Endothelial cell of umbilical vein (primary cell): ENCODE measurements around the gene HRH2. TPM values are rescaled to one million over a fixed set of nuclear protein-coding genes. Genes with fewer than 3 reads are reported as not detected.

Experiments
- BruUV-seq: library from RNA; stranded (reverse); fragments of 400-500 nt; replicated peaks from 2 replicates; lab custom pipeline; 2021; lab: Mats Ljungman, UMichigan
- CTCF ChIA-PET: fragments of 300-600, 350-600 bp; sonication (Branson Sonifier 250); formaldehyde crosslinking; loops from one replicate; lab custom pipeline; 2021; ENCODE audit warnings: antibody characterized with exemption, inconsistent platforms; lab: Charles Lee
- POLR2A ChIA-PET: fragments of 300-600, 350-600 bp; sonication (Branson Sonifier 250); formaldehyde crosslinking; loops from one replicate; lab custom pipeline; 2021; ENCODE audit warnings: antibody characterized with exemption, inconsistent platforms; lab: Charles Lee
- DNase-seq: peaks from one replicate; pipeline ENCODE4 v3.0.0-alpha.2; 2011; ENCODE audit warnings: low read depth, low spot score
- FAIRE-seq: peaks from 2 replicates; lab custom pipeline; 2011; peaks lifted over from hg19 to GRCh38; lab: Jason Lieb, UNC
- H2AFZ ChIP-seq: 2 replicates; pipeline ENCODE4 v1.6.0; 2012; ENCODE audit warnings: low read depth, low read length, control low read depth, inconsistent platforms
- H3K27ac ChIP-seq: 2 replicates; pipeline ENCODE4 v1.5.1; 2011; ENCODE audit warnings: low read depth, mild to moderate bottlenecking, control low read depth, low read length, moderate library complexity; ENCODE audit not compliant: insufficient read depth
- H3K27me3 ChIP-seq, 2 experiments: 2 replicates each; pipeline versions ENCODE4 v1.6.0 to v1.6.1; 2011; ENCODE audit warnings: low read length in 2 of 2, mixed read lengths in 1 of 2; ENCODE audit not compliant: control insufficient read depth in 2 of 2, insufficient read depth in 2 of 2
- H3K36me3 ChIP-seq, 2 experiments: 2 replicates in 1 of 2; 3 replicates in 1 of 2; pipeline ENCODE4 v1.5.1; 2011; ENCODE audit warnings: low read length in 2 of 2, mild to moderate bottlenecking in 1 of 2, moderate library complexity in 1 of 2; ENCODE audit not compliant: control insufficient read depth in 2 of 2, insufficient read depth in 2 of 2; ENCODE audit errors: extremely low read depth in 1 of 2
- H3K4me1 ChIP-seq: 3 replicates; pipeline ENCODE4 v1.5.1; 2011; ENCODE audit warnings: mild to moderate bottlenecking, low read length; ENCODE audit not compliant: control insufficient read depth, insufficient read depth; ENCODE audit errors: extremely low read depth
- H3K4me2 ChIP-seq: 2 replicates; pipeline ENCODE4 v1.6.1; 2011; ENCODE audit warnings: low read length, control low read depth, mixed read lengths; ENCODE audit not compliant: insufficient read depth
- H3K4me3 ChIP-seq, 3 experiments: fragments of 200-600 bp in 1 of 3; sonication (generic), shearing (Covaris generic) in 1 of 3; replicated peaks in 1 of 3; 2 replicates each; pipeline ENCODE4 v1.5.1; 2011 to 2016; ENCODE audit warnings: control low read depth in 3 of 3, low read length in 3 of 3, mild to moderate bottlenecking in 2 of 3, inconsistent platforms in 1 of 3, low read depth in 1 of 3, moderate library complexity in 1 of 3; ENCODE audit not compliant: insufficient read depth in 1 of 3
- H3K79me2 ChIP-seq: 2 replicates; pipeline ENCODE4 v1.6.0; 2012; ENCODE audit warnings: low read length, inconsistent platforms; ENCODE audit not compliant: control insufficient read depth, insufficient read depth
- H3K9ac ChIP-seq: replicated peaks from 2 replicates; pipeline ENCODE3; 2011; ENCODE audit warnings: low read length, control low read depth; ENCODE audit not compliant: insufficient read depth; ENCODE audit errors: extremely low read depth
- H3K9me1 ChIP-seq: replicated peaks from 3 replicates; pipeline ENCODE4 v1.6.0; 2011; ENCODE audit warnings: mild to moderate bottlenecking, low read length; ENCODE audit not compliant: control insufficient read depth, insufficient read depth; ENCODE audit errors: extremely low read depth
- H3K9me3 ChIP-seq: replicated peaks from 2 replicates; pipeline ENCODE4 v1.5.1; 2012; ENCODE audit warnings: low read length, inconsistent platforms; ENCODE audit not compliant: control insufficient read depth, insufficient read depth
- H4K20me1 ChIP-seq: replicated peaks from 2 replicates; pipeline ENCODE3; 2011; ENCODE audit warnings: mild to moderate bottlenecking, low read length; ENCODE audit not compliant: control insufficient read depth, insufficient read depth; ENCODE audit errors: extremely low read depth
- CTCF ChIP-seq, 2 donors: IDR thresholded peaks; 1 replicate in 1 of 2; 2 replicates in 1 of 2; pipeline ENCODE4 v1.5.1; 2011; ENCODE audit warnings: low read length in 2 of 2, mild to moderate bottlenecking in 2 of 2, moderate library complexity in 2 of 2, control low read depth in 1 of 2, inconsistent platforms in 1 of 2, low read depth in 1 of 2; ENCODE audit not compliant: insufficient read depth in 1 of 2; ENCODE audit errors: extremely low read depth in 1 of 2
- EZH2 ChIP-seq: IDR thresholded peaks from 2 replicates; pipeline ENCODE4 v1.6.1; 2012; ENCODE audit warnings: borderline replicate concordance, low read depth, mild to moderate bottlenecking, moderate library complexity, low read length, inconsistent platforms; ENCODE audit not compliant: severe bottlenecking
- FOS ChIP-seq: IDR thresholded peaks from 2 replicates; pipeline ENCODE4 v1.6.1; 2011; ENCODE audit warnings: mild to moderate bottlenecking, low read length, moderate library complexity, borderline replicate concordance; ENCODE audit not compliant: insufficient read depth
- GATA2 ChIP-seq: IDR thresholded peaks from 2 replicates; pipeline ENCODE4 v1.7.0; 2011; ENCODE audit warnings: low read depth, mild to moderate bottlenecking, moderate library complexity, mixed read lengths, low read length; ENCODE audit not compliant: insufficient read length, insufficient read depth
- JUN ChIP-seq: IDR thresholded peaks from 2 replicates; pipeline ENCODE4 v1.6.1; 2011; ENCODE audit warnings: borderline replicate concordance, low read depth; ENCODE audit not compliant: insufficient read length, insufficient read depth
- MAX ChIP-seq: IDR thresholded peaks from 2 replicates; pipeline ENCODE4 v1.6.1; 2011; ENCODE audit not compliant: insufficient read depth, insufficient read length
- MYC ChIP-seq: IDR thresholded peaks from one replicate; pipeline ENCODE4 v1.6.1; 2011; ENCODE audit warnings: mild to moderate bottlenecking, low read depth, low read length
- POLR2A ChIP-seq: IDR thresholded peaks from 2 replicates; pipeline ENCODE4 v1.6.1; 2012; ENCODE audit warnings: low read depth, mild to moderate bottlenecking, control low read depth, low read length
- POLR2AphosphoS5 ChIP-seq: IDR thresholded peaks from 2 replicates; pipeline ENCODE4 v1.6.1; 2012; ENCODE audit warnings: low read depth, mild to moderate bottlenecking, control low read depth, low read length, moderate library complexity; ENCODE audit not compliant: insufficient read depth
- dilution Hi-C: fragments of 300-500 bp; cut with MboI; formaldehyde crosslinking; loops from one replicate; pipeline ENCODE4 v1.15.0; 2019; ENCODE audit warnings: low sequenced_read_pairs; ENCODE audit not compliant: extremely low pct_ligation_motif_present
- intact Hi-C: fragments of 100-400 bp; cut with micrococcal nuclease; formaldehyde crosslinking; loops from one replicate; pipeline ENCODE4 v1.10.0; 2022
- polyA plus RNA-seq, 4 experiments: library from polyadenylated mRNA; depleted of rRNA in 3 of 4; stranded (reverse) in 3 of 4; unstranded in 1 of 4; fragments of >200 nt; gene quantifications; 2 replicates each; pipeline versions ENCODE4 v1.2.1 to v1.2.3, GENCODE V29; 2011 to 2012; ENCODE audit warnings: missing spikeins in 1 of 4
- total RNA-seq: library from RNA; stranded (reverse); gene quantifications from 2 replicates; pipeline ENCODE4 v1.2.3, GENCODE V29; 2021

Gene HRH2
- total and polyA plus RNA-seq, 2 donors (not counting 3 experiments of a cell fraction or from before 2014, with no cell fraction given): not detected

GRCh38 chr5:175682664-175683063, 24.8 kb downstream of the HRH2 start:
- dilution Hi-C loops (no loop called here), intact Hi-C loops (no loop called here)
- BruUV-seq: no TSS peak

More at GRCh38 chr5:175682664-175683063, 24.8 kb downstream of the HRH2 start:
- H3K9me1 ChIP-seq: no peaks in the 10 kb centered on the region
- no peak overlapping the region for H3K27ac ChIP-seq
- H3K9me3 ChIP-seq: peaks cover 3% of the 10 kb centered on the region
- no peak for DNase-seq
- TF ChIP-seq POLR2A: no peak
- no peak for TF ChIP-seq MYC
- TF ChIP-seq CTCF (IDR thresholded peaks at IDR 0.05; ENCODE audit: extremely low read depth in 1 of 2, insufficient read depth in 1 of 2, low read depth in 1 of 2, low read length in 2 of 2): no peak
- no peak for TF ChIP-seq GATA2
- no peak for TF ChIP-seq POLR2AphosphoS5
- TF ChIP-seq JUN: no peak
- TF ChIP-seq FOS: no peak
- TF ChIP-seq EZH2: no peak
- no peak for TF ChIP-seq MAX
- no peaks in the 10 kb centered on the region for H3K36me3 ChIP-seq
- CTCF ChIA-PET: no interaction called here
- H2AFZ ChIP-seq: no peak overlapping the region
- no peaks in the 10 kb centered on the region for H3K79me2 ChIP-seq
- H3K4me1 ChIP-seq: no peaks in the 10 kb centered on the region
- H3K4me3 ChIP-seq: no peak overlapping the region
- no peak overlapping the region for H3K4me2 ChIP-seq
- POLR2A ChIA-PET: no interaction called here
- no peaks in the 10 kb centered on the region for H4K20me1 ChIP-seq
- no peak overlapping the region for H3K9ac ChIP-seq
- no peak for FAIRE-seq
- H3K27me3 ChIP-seq: no peaks in the 10 kb centered on the region
